NK-92 (cell line): ENCODE results near the gene GALNT8.

Experiments
- DNase-seq: peaks from one replicate; lab custom pipeline; 2025; ENCODE audit not compliant: unreplicated experiment; lab: John Stamatoyannopoulos, UW

Gene GALNT8

DNA sequence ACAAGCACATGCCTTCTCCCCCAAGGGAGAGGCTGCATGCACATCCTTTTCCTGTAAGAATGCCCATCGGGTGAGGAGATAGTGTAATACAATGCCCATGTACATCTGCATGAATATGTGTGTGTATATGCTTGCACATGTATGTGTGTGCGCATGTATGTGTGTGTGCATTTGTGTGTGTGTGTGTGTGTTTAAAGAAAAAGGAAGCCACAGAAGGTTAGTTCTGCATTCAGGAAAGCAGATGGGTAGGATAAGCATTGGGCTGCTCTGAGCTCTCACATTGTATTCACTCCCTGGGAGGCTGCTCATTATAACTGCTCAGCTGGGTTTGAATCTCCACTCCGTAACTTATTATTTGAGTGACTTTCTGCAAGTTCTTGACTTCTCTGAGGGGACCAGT lies 74.3 kb downstream of the GALNT8 start:
- no peak for DNase-seq

GRCh38 chr12:4796216-4796615 lies 76.0 kb downstream of the GALNT8 start:
- DNase-seq = no peak

DNA sequence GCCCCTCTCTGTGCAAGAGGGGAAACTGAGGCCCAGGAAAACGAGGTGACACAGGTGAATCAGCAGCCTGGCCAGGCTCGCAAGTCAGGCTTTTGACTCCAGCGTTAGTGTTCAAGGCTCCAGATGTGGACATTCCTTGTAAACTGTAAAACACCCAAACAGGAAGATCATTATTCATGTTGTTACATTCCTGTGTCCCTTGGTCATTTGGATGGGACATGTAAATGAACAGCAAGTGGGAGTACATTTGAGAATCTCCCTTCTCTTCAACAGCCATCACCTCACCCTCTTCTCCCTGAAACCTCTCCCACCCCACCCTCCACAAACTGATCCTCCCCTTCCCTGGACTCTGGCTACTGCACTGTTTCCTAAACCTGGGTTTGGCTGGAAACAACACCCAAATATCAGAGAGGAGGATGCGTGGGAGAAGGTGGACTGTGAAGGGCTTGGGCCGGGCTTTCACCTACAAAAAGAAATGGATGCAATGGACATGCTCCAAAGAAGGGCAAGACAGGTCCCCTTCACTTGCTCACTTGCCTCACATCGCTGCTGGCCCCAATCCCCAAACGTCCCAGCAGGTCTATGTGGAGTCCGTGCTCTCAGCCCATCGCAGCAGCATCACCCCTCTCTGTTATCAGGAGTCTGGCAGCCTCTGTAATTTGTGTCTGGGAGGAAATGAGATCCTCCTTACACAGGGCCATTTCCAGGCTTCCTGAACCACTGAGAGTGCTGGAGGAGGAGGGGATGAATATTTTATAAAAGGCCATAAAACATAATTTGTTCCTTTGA lies 76.7 kb downstream of the GALNT8 start:
- no peak for DNase-seq

GRCh38 chr12:4800555-4800954 lies 80.4 kb downstream of the GALNT8 start:
- no peak for DNase-seq

- no peak for DNase-seq
Observed at GRCh38 chr12:4802841-4803240, 82.6 kb downstream of the GALNT8 start.

GRCh38 chr12:4806439-4807115 lies 86.4 kb downstream of the GALNT8 start:
- no peak for DNase-seq

DNA sequence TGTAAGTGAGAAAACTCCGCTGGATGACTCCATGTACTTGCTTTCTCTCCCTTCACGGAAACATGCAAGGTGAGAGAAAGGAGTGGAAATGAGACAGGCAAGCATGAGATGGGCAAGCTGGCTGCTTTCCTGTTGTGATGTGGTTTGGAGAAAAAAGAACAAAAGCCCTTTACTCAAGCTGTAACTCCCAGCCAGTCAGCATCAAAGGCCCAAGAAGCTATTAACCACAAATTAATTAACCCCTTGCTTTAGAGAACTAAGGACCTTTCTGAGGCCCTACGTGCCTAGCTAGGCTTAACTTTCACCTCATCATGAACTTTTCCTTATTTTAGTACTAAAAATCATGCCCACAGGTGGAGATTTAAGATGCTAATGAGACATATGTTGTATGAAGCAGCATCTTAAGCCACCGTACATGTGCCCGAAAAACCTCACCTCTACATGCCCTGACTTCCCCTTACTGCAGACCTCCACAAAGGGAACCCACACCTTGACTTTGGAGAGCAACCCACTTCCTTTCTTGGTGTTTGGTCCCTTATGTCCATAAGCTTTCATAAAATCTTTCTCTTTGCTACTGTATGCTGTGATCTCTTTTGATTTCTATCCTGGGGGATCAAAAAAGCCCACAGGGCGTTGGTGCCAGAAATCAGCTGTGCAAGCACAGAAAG lies 87.0 kb downstream of the GALNT8 start:
- no peak for DNase-seq

- DNase-seq = no peak
Observed at GRCh38 chr12:4807813-4808212, 87.6 kb downstream of the GALNT8 start.

- DNase-seq = no peak
Observed at GRCh38 chr12:4809013-4809448, 88.8 kb downstream of the GALNT8 start.

- no peak for DNase-seq
Observed at GRCh38 chr12:4809449-4810218, 89.4 kb downstream of the GALNT8 start.

GRCh38 chr12:4810219-4810671 lies 90.0 kb downstream of the GALNT8 start:
- no peak for DNase-seq

GRCh38 chr12:4812624-4813327 lies 92.6 kb downstream of the GALNT8 start:
- DNase-seq = no peak

DNA sequence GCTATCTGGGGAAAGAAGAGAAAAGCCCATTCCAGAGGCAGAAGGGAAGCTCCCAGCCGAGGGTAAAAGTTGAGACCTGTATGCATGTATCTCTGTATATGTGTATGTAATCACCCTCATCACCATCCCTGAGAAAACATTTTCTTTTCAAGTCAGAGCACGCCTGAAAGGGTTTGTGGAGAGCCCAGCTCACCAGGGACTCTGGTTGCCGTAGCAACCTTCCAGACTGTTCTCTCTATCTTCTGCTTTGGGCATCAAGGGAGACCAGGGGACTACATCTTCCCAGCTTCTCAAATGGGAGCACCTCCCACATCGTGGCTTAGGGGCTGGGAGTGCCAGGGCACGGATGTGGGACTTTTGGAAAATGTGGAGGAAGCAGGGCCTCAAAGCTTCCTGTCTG lies 93.5 kb downstream of the GALNT8 start:
- no peak for DNase-seq

DNA sequence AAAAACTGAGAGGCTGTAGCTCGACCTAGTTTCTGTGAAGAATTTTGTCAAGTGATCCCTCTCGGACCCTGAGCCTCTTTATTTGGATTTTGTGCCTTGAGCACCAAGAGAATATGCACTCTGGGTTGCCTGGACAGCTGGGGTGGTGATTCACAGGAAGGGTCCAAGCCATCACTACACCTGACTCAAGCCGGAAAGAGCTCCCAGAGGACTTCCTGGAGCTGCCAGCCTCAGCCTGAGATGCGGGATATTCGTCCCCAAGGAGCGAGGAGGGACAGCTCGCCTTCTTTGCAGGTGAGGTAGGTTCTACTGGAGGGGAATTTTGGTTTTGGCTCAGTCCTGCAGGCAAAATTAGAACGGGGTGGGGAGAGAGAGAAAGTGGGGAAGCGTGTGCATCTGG lies 94.3 kb downstream of the GALNT8 start:
- DNase-seq = no peak

DNA sequence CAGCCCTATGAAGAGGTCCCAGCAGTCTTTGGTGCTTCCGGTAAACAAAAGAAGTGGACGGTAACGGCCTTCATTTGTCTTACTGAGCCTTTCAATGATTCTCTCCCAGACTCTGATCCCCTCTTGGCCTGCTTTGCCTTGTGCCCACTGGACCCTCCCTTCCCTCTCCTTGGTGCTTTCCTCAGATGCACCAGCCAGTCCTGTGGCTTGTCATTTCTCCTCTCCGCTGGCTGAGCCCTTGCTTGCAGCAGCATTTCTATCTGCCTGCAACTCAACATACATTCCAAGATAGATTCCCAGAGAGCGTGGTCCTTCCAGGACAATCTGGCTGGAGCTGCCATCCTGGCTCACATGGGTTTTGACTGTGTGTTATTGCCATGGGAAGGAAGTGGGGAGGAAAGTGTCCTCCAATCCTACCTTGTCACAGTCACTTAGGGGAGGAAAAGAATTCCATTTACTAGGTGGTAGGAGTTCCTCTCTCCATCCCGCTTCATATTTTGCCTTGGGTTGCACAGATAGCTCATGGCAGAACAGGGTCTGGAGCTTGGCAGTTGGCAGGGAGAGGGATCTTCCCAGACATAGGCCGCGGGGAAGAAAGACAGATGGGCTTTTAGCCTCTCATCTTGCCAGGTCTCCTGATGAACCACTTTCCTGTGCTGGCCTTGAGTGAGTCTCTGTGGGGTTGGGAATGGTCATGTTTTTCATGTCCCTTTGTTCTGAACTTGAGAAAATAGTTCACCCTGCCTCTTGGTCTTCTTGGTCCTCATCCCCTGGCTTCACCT lies 96.7 kb downstream of the GALNT8 start:
- DNase-seq = no peak

- no peak for DNase-seq
Observed at GRCh38 chr12:4817880-4818279, 97.7 kb downstream of the GALNT8 start.

GRCh38 chr12:4819654-4820053 lies 99.5 kb downstream of the GALNT8 start:
- DNase-seq = no peak

GRCh38 chr12:4820971-4821370 lies 100.8 kb downstream of the GALNT8 start:
- no peak for DNase-seq
